ENCODE data around the gene NACC2. TPM values are rescaled to one million over a fixed set of nuclear protein-coding genes. Genes with fewer than 3 reads are reported as not detected.

The NACC2 gene
- total RNA-seq, 1 donor from 2014 or later: 34.0 TPM

DNA sequence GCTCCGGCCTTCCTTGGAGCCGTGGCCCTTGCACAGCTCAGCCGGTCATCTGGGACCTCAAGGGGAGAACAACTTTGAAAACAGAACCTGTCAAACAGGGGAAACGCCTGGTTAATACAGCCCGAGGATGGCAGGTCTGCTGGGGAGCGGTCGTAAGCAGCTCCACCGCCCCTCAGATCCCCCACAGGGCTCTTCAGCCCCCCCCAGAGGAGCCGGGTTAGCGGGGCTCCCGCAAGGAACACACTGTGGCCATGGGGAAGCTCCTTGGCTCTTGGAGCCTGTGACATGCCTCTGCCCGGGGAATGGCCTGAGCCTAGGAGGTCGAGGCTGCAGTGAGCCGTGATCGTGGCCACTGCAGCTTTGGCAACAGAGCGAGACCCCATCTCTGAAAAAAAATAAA lies 16.8 kb upstream of the NACC2 start:
- Histone ChIP-seq H3K4me3 (ENCODE audit: insufficient read depth, low read depth, low read length) (no peak overlapping the region), H2AFZ (ENCODE audit: low read depth, low read length) (no peak overlapping the region), H3K9ac (ENCODE audit: low read length) (no peak overlapping the region), H3K27ac (ENCODE audit: low read depth, low read length) (no peak overlapping the region), H3K27me3 (ENCODE audit: insufficient read depth, low read length) (no peaks in the 10 kb centered on the region), H3K36me3 (ENCODE audit: insufficient read depth, low read length) (no peaks in the 10 kb centered on the region), H3K4me2 (ENCODE audit: low read length) (no peak overlapping the region), H3K4me1 (ENCODE audit: insufficient read depth, low read length) (peaks cover 15% of the 10 kb centered on the region), H3K79me2 (ENCODE audit: insufficient read depth, low read length) (peaks cover 18% of the 10 kb centered on the region), H3K9me3 (ENCODE audit: insufficient read depth, low read depth, low read length) (no peaks in the 10 kb centered on the region), H4K20me1 (ENCODE audit: insufficient read depth, low read length) (peaks cover 18% of the 10 kb centered on the region)
- no peak overlapping the region for H3K4me3 Mint-ChIP-seq (ENCODE audit: unreplicated experiment)
- peaks cover 5% of the 10 kb centered on the region for H3K36me3 Mint-ChIP-seq (ENCODE audit: low read depth, unreplicated experiment)
- no peak for DNase-seq (ENCODE audit: low read depth)
- H3K27me3 Mint-ChIP-seq (ENCODE audit: low read depth, unreplicated experiment): no peaks in the 10 kb centered on the region
- peaks cover 14% of the 10 kb centered on the region for H3K4me1 Mint-ChIP-seq (ENCODE audit: low read depth, unreplicated experiment)
- no peak for FAIRE-seq
- TF ChIP-seq CTCF (IDR thresholded peaks at IDR 0.05; ENCODE audit: insufficient read depth, low read depth, low read length) (no peak), EZH2 (IDR thresholded peaks at IDR 0.05; ENCODE audit: insufficient read depth, low read length) (no peak)
- peak overlapping the region; percentile 62 for H3K27ac Mint-ChIP-seq (ENCODE audit: unreplicated experiment)
- no peaks in the 10 kb centered on the region for H3K9me3 Mint-ChIP-seq (ENCODE audit: unreplicated experiment)

DNA sequence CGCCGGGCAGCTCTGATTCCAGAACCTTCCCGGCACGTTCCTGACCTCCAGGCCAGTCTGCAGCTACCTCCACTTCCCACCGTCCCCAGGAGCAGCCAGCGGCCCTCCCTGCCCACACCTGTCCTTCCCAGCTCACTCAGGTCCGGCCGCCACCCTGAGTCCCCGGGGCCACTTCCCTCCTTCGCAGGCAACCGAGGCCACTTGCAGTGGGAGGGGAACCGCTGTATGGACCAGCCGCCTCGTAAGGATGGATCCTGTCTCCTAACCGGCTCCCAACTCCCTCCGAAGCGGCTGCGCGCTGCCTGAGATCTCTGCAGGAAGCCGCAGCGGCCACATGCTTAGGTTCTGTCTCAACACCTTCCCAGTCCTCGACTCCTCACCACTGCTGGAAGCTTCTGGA lies 16.1 kb upstream of the NACC2 start:
- Mint-ChIP-seq H3K4me1 (ENCODE audit: low read depth, unreplicated experiment) (peaks cover 14% of the 10 kb centered on the region), H3K9me3 (ENCODE audit: unreplicated experiment) (no peaks in the 10 kb centered on the region), H3K27me3 (ENCODE audit: low read depth, unreplicated experiment) (no peaks in the 10 kb centered on the region), H3K36me3 (ENCODE audit: low read depth, unreplicated experiment) (peaks cover 5% of the 10 kb centered on the region), H3K4me3 (ENCODE audit: unreplicated experiment) (no peak overlapping the region), H3K27ac (ENCODE audit: unreplicated experiment) (peak overlapping the region; percentile 75)
- no peak for DNase-seq (ENCODE audit: low read depth)
- Histone ChIP-seq H3K9me3 (ENCODE audit: insufficient read depth, low read depth, low read length) (no peaks in the 10 kb centered on the region), H3K27ac (ENCODE audit: low read depth, low read length) (no peak overlapping the region), H3K4me2 (ENCODE audit: low read length) (no peak overlapping the region), H3K36me3 (ENCODE audit: insufficient read depth, low read length) (no peaks in the 10 kb centered on the region), H3K4me1 (ENCODE audit: insufficient read depth, low read length) (peaks cover 15% of the 10 kb centered on the region), H4K20me1 (ENCODE audit: insufficient read depth, low read length) (peaks cover 18% of the 10 kb centered on the region), H3K79me2 (ENCODE audit: insufficient read depth, low read length) (peaks cover 11% of the 10 kb centered on the region), H3K4me3 (ENCODE audit: insufficient read depth, low read depth, low read length) (no peak overlapping the region), H2AFZ (ENCODE audit: low read depth, low read length) (no peak overlapping the region), H3K9ac (ENCODE audit: low read length) (no peak overlapping the region), H3K27me3 (ENCODE audit: insufficient read depth, low read length) (no peaks in the 10 kb centered on the region)
- FAIRE-seq: no peak
- no peak for TF ChIP-seq CTCF (IDR thresholded peaks at IDR 0.05; ENCODE audit: insufficient read depth, low read depth, low read length)
- no peak for TF ChIP-seq EZH2 (IDR thresholded peaks at IDR 0.05; ENCODE audit: insufficient read depth, low read length)

DNA sequence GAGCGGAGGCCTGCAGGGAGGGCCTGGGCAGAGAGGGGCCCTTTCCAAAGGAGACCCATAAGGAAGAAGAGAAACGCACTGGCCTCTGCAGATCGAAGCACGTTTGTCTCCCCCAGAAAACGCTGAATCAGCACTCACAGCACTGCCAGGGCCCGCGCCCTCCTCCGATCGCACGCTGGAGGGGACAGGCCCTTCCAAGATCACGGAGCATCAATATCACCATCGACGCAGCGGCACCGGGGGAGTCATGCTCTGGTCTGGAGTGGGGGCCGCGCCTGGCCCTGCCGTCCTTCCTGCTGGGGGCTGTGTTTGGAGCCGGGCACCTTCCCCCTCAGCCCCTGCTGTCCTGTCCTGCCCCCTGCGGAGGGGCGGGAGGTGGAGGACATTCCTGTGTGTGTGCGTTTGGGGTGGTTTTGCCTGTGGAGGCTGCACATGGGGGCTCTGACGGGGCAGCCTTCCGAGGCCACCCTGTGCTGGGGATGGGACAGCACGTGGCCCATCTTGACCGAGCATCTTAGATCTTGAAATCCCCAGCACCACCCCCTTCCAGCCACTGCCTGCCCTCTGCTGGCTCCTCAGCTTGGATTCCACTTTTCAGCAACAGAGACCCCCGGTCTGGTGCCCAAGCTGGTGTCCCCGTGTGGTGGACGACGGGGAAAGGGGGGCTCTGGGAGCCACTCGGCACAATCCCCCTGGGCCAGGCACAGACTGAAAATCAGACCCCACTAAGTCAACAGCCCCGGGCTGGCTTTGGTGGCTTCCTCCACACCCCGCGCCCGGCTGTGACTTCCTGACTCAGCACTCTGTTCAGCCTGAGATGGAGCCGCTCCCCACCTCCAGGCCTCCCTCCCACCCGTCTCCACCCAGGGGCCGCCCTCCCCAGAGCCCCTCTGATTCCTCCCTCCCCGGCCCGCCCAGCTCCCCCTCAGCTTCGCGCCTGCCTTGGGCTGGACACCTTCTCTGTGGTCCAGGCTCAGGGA lies 15.3 kb upstream of the NACC2 start:
- Histone ChIP-seq H3K79me2 (ENCODE audit: insufficient read depth, low read length) (peaks cover 4% of the 10 kb centered on the region), H4K20me1 (ENCODE audit: insufficient read depth, low read length) (peaks cover 13% of the 10 kb centered on the region), H3K36me3 (ENCODE audit: insufficient read depth, low read length) (no peaks in the 10 kb centered on the region), H3K27ac (ENCODE audit: low read depth, low read length) (no peak overlapping the region), H3K9me3 (ENCODE audit: insufficient read depth, low read depth, low read length) (no peaks in the 10 kb centered on the region), H3K4me1 (ENCODE audit: insufficient read depth, low read length) (peaks cover 22% of the 10 kb centered on the region), H3K4me2 (ENCODE audit: low read length) (peak overlapping the region; percentile 83), H3K4me3 (ENCODE audit: insufficient read depth, low read depth, low read length) (peak overlapping the region; percentile 18), H2AFZ (ENCODE audit: low read depth, low read length) (peak overlapping the region; percentile 35), H3K27me3 (ENCODE audit: insufficient read depth, low read length) (no peaks in the 10 kb centered on the region), H3K9ac (ENCODE audit: low read length) (peak overlapping the region; percentile 2)
- DNase-seq (ENCODE audit: low read depth): no peak
- Mint-ChIP-seq H3K27me3 (ENCODE audit: low read depth, unreplicated experiment) (no peaks in the 10 kb centered on the region), H3K36me3 (ENCODE audit: low read depth, unreplicated experiment) (peaks cover 5% of the 10 kb centered on the region), H3K4me3 (ENCODE audit: unreplicated experiment) (no peak overlapping the region), H3K4me1 (ENCODE audit: low read depth, unreplicated experiment) (peaks cover 20% of the 10 kb centered on the region), H3K27ac (ENCODE audit: unreplicated experiment) (peak overlapping the region; percentile 77), H3K9me3 (ENCODE audit: unreplicated experiment) (no peaks in the 10 kb centered on the region)
- TF ChIP-seq EZH2 (IDR thresholded peaks at IDR 0.05; ENCODE audit: insufficient read depth, low read length) (no peak), CTCF (IDR thresholded peaks at IDR 0.05; ENCODE audit: insufficient read depth, low read depth, low read length) (no peak)
- FAIRE-seq: no peak

All from astrocyte (in vitro differentiated cells and primary cell).